Measurements from ENCODE around the gene GMEB2. TPM values are rescaled to one million over a fixed set of nuclear protein-coding genes. Genes with fewer than 3 reads are reported as not detected.
"Not testable (repeated sequence)": the region's sequence is repeated elsewhere in the genome, so short reads cannot be mapped to it uniquely, and the experiment has no call there.

The GMEB2 gene
- total and polyA plus RNA-seq, 4 donors = 5.9 to 12.0 (median 10.2) TPM

DNA sequence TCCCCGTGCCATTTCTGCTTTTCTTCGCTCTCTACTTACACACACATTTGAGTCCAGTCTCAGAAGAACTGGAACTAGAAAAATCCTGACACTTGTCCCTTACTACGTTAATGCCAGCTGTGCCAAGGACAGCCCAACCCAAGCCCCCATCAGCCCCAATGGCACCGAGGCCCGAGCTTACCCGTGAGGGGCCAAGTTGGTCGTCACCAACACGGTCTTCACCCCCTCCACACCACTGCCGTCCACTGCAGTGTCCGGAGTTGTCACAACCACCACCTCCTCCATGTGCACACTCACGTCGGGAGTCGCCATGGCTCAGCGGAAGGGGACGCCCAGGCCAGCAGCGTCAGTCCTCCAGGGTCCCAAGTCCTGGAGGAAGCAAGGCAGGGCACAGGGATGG, 7.8 kb downstream of the GMEB2 start:
- Histone ChIP-seq H3K9me3 (ENCODE audit: control insufficient read depth, insufficient read depth, low read length) (no peaks in the 10 kb centered on the region), H3K4me3 (ENCODE audit: low read depth, low read length) (no peak overlapping the region), H3K27me3 (ENCODE audit: control insufficient read depth, insufficient read depth, low read length) (no peaks in the 10 kb centered on the region), H3K36me3 (ENCODE audit: control insufficient read depth, insufficient read depth, low read length) (peaks cover 60% of the 10 kb centered on the region), H3K27ac (ENCODE audit: low read depth, low read length) (no peak overlapping the region), H3K4me1 (ENCODE audit: control insufficient read depth, insufficient read depth, low read length) (no peaks in the 10 kb centered on the region)
- DNase-seq (ENCODE audit: low read depth in 4 of 6, low spot score in 6 of 6) = no peak
- 96% methylated on average over 16 of the region's 16 CpGs for WGBS (ENCODE audit: insufficient coverage)

DNA sequence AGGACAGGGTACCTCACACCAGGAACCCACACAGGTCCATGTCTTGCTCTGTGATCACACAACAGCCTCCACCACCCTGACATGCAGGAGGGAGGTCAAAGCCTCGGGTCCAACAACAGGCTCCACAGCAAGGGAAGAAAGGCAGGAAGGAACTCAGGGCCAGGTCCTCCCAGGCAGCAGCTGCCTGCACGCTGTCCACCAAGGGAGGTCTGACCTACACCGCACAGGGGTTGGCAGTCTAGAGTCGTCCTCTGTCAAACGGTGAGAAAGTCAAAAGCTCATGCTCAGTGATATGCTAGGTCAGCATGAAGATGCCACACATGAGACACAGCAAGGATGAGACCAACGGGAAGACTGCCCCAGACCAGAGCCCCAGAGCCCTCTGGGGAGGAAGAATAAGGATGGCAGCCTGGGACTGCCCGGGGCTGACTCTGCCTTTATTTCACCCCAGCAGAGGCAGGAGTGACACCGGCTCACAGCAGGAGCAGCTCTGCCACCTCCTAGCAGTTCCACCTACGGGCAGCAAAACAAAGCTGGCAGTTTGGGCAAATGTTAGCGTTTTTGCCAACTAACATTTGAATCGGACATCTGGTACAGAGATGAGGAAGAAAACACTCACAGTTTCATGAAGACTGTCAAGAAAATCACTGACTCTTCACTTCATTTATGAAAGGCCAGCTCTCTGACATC, 8.5 kb downstream of the GMEB2 start:
- H3K4me1 ChIP-seq (ENCODE audit: control insufficient read depth, insufficient read depth, low read length) = no peaks in the 10 kb centered on the region
- no peaks in the 10 kb centered on the region for H3K9me3 ChIP-seq (ENCODE audit: control insufficient read depth, insufficient read depth, low read length)
- no peaks in the 10 kb centered on the region for H3K27me3 ChIP-seq (ENCODE audit: control insufficient read depth, insufficient read depth, low read length)
- WGBS (ENCODE audit: insufficient coverage) = 91% methylated on average over 11 of the region's 11 CpGs
- DNase-seq (ENCODE audit: low read depth in 4 of 6, low spot score in 6 of 6) = no peak
- no peak overlapping the region for H3K4me3 ChIP-seq (ENCODE audit: low read depth, low read length)
- H3K36me3 ChIP-seq (ENCODE audit: control insufficient read depth, insufficient read depth, low read length) = peaks cover 64% of the 10 kb centered on the region
- H3K27ac ChIP-seq (ENCODE audit: low read depth, low read length) = no peak overlapping the region

DNA sequence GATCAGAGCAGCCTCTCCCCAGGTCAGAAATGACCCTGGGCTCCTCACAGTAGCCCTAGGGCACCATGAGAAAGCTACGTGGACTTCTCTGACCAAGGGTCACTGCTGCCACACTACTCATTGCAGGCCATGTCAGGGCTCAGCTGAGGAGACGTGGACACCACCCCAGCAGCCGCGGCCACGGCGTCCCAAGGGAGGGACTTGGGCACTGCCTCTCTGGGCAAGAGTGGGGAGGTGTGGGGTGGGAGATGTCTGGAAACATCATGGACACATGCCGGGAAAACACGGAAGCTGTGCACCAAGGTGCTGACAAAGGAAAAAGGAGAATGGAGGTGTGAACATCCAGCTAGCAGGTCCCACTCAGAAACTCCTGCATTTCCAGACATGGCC, 9.0 kb downstream of the GMEB2 start:
- DNase-seq (ENCODE audit: low read depth in 4 of 6, low spot score in 6 of 6) = no peak
- Histone ChIP-seq H3K4me1 (ENCODE audit: control insufficient read depth, insufficient read depth, low read length) (no peaks in the 10 kb centered on the region), H3K27ac (ENCODE audit: low read depth, low read length) (no peak overlapping the region), H3K9me3 (ENCODE audit: control insufficient read depth, insufficient read depth, low read length) (no peaks in the 10 kb centered on the region), H3K36me3 (ENCODE audit: control insufficient read depth, insufficient read depth, low read length) (peaks cover 68% of the 10 kb centered on the region), H3K4me3 (ENCODE audit: low read depth, low read length) (no peak overlapping the region), H3K27me3 (ENCODE audit: control insufficient read depth, insufficient read depth, low read length) (no peaks in the 10 kb centered on the region)
- WGBS (ENCODE audit: insufficient coverage) = 88% methylated on average over 8 of the region's 8 CpGs

DNA sequence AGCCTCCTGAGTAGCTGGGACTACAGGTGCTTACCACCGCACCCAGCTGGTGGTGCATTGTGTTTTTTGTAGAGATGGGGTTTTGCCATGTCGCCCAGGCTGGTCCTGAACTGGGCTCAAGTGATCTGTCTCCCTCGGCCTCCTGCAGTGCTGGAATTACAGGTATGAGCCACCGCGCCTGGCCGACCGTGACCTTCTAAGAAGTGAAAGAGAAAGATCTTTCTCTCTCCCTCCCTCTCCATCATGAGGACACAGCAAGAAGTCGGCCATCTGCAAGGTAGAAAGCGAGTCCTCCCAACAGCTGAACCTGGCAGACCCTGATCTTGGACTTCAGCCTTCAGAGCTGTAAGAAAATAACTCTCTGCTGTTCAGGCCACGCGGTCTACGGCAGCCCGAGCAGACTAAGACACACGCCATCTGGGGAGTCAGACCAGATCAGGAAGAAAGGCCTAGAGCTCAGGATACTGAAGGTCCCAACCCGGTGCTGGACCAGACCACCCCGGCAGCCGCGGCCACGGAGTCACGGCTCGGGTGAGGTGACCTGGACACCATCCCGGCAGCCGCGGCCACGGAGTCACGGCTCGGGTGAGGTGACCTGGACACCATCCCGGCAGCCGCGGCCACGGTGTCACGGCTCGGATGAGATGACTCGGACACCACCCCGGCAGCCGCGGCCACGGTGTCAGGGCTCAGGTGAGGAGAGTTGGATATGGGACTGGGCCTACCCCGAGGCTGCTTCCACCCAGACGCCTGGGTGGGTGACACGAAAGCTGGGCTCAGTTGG, 9.6 kb downstream of the GMEB2 start:
- Histone ChIP-seq H3K4me1 (ENCODE audit: control insufficient read depth, insufficient read depth, low read length) (no peaks in the 10 kb centered on the region), H3K27ac (ENCODE audit: low read depth, low read length) (no peak overlapping the region), H3K9me3 (ENCODE audit: control insufficient read depth, insufficient read depth, low read length) (no peaks in the 10 kb centered on the region), H3K4me3 (ENCODE audit: low read depth, low read length) (no peak overlapping the region), H3K27me3 (ENCODE audit: control insufficient read depth, insufficient read depth, low read length) (no peaks in the 10 kb centered on the region), H3K36me3 (ENCODE audit: control insufficient read depth, insufficient read depth, low read length) (peaks cover 69% of the 10 kb centered on the region)
- WGBS (ENCODE audit: insufficient coverage) = 95% methylated on average over 40 of the region's 41 CpGs
- no peak for DNase-seq (ENCODE audit: low read depth in 4 of 6, low spot score in 6 of 6)

DNA sequence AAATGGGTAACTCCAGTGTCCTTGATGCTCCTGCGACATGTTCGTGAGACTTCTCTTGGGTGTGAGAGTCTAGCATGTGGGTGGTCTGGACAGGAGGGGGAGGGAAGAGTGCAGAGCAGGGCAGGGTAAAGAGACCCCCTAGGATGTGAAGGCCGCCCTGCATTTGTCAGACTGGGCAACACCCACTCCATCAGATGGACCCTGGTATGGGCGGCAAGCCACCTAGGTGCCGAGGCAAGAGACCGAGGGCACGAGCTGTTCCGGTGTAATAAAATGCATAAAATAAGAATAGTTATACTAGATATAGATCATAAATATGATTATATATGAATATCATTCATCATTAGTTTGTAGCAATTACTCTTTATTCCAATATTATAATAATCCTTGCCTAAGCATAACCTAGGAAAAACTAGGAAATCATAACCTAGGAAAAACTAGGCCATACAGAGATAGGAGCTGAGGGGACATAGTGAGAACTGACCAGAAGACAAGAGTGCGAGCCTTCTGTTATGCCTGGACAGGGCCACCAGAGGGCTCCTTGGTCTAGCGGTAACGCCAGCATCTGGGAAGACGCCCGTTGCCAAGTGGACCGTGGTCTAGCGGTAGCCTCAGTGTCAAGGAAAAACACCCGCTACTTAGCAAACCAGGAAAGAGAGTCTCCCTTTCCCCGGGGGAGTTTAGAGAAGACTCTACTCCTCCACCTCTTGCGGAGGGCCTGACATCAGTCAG, 12.9 kb downstream of the GMEB2 start:
- not testable (repeated sequence) for DNase-seq (ENCODE audit: low read depth in 4 of 6, low spot score in 6 of 6); H3K4me1 ChIP-seq (ENCODE audit: control insufficient read depth, insufficient read depth, low read length); H3K9me3 ChIP-seq (ENCODE audit: control insufficient read depth, insufficient read depth, low read length); H3K27ac ChIP-seq (ENCODE audit: low read depth, low read length); H3K4me3 ChIP-seq (ENCODE audit: low read depth, low read length); H3K27me3 ChIP-seq (ENCODE audit: control insufficient read depth, insufficient read depth, low read length)
- H3K36me3 ChIP-seq (ENCODE audit: control insufficient read depth, insufficient read depth, low read length) = peaks cover 68% of the 10 kb centered on the region
- WGBS (ENCODE audit: insufficient coverage) = 100% methylated on average over 2 of the region's 18 CpGs

DNA sequence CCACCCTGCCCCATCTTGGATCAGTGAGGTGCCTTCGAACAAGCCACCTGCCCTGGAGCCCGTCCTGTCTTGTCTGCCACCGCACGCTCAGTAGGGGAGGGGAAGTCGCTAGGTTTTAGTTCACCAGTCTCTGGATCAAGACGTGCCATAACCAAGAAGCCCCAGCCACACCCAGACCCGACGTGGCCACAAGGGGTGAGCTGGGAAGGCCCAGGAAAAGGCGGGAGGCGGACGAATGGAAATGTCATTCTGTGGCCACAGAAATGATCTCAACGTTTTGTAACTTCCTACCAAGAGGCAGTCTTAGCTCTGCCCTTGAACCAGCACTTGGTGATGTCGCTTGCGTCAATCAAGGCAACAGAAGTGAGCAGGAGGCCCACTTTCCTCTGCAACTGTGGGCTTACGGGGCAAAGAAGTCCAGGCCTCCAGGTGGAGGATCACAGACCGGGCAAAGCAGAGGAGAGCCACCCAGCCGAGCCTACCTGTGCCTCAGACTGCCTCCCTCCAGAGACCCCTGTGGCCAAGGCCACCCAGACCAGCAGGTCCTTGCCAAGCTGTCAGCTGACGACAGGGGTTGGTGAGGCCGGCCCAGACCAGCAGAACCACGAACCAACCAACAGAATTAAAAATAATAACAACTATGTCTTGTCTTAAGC, 14.5 kb downstream of the GMEB2 start:
- peaks cover 52% of the 10 kb centered on the region for H3K36me3 ChIP-seq (ENCODE audit: control insufficient read depth, insufficient read depth, low read length)
- H3K4me3 ChIP-seq (ENCODE audit: low read depth, low read length) = no peak overlapping the region
- 88% methylated on average over 18 of the region's 20 CpGs for WGBS (ENCODE audit: insufficient coverage)
- no peak overlapping the region for H3K27ac ChIP-seq (ENCODE audit: low read depth, low read length)
- H3K27me3 ChIP-seq (ENCODE audit: control insufficient read depth, insufficient read depth, low read length) = no peaks in the 10 kb centered on the region
- H3K4me1 ChIP-seq (ENCODE audit: control insufficient read depth, insufficient read depth, low read length) = peaks cover 5% of the 10 kb centered on the region
- no peak for DNase-seq (ENCODE audit: low read depth in 4 of 6, low spot score in 6 of 6)
- H3K9me3 ChIP-seq (ENCODE audit: control insufficient read depth, insufficient read depth, low read length) = no peaks in the 10 kb centered on the region

DNA sequence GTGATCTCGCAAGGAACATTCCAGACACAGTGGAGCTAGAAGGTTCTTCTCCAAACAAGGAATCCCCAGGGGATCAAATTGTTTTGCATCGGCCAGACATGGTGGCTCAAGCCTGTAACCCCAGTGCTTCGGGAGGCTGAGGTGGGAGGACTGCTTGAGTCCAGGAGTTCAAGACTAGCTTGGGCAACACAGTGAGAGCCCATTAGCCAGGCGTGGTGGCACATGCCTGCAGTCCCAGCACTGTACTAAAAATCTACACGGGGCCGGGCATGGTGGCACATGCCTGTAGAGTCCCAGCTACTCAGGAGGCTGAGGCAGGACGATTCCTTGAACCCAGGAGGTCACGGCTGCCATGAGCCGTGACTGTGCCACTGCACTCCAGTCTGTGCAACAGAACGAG, 15.3 kb downstream of the GMEB2 start:
- 86% methylated on average over 10 of the region's 10 CpGs for WGBS (ENCODE audit: insufficient coverage)
- H3K4me1 ChIP-seq (ENCODE audit: control insufficient read depth, insufficient read depth, low read length) = peaks cover 5% of the 10 kb centered on the region
- no peak for DNase-seq (ENCODE audit: low read depth in 4 of 6, low spot score in 6 of 6)
- no peak overlapping the region for H3K27ac ChIP-seq (ENCODE audit: low read depth, low read length)
- peaks cover 46% of the 10 kb centered on the region for H3K36me3 ChIP-seq (ENCODE audit: control insufficient read depth, insufficient read depth, low read length)
- no peaks in the 10 kb centered on the region for H3K9me3 ChIP-seq (ENCODE audit: control insufficient read depth, insufficient read depth, low read length)
- H3K27me3 ChIP-seq (ENCODE audit: control insufficient read depth, insufficient read depth, low read length) = no peaks in the 10 kb centered on the region
- H3K4me3 ChIP-seq (ENCODE audit: low read depth, low read length) = no peak overlapping the region

DNA sequence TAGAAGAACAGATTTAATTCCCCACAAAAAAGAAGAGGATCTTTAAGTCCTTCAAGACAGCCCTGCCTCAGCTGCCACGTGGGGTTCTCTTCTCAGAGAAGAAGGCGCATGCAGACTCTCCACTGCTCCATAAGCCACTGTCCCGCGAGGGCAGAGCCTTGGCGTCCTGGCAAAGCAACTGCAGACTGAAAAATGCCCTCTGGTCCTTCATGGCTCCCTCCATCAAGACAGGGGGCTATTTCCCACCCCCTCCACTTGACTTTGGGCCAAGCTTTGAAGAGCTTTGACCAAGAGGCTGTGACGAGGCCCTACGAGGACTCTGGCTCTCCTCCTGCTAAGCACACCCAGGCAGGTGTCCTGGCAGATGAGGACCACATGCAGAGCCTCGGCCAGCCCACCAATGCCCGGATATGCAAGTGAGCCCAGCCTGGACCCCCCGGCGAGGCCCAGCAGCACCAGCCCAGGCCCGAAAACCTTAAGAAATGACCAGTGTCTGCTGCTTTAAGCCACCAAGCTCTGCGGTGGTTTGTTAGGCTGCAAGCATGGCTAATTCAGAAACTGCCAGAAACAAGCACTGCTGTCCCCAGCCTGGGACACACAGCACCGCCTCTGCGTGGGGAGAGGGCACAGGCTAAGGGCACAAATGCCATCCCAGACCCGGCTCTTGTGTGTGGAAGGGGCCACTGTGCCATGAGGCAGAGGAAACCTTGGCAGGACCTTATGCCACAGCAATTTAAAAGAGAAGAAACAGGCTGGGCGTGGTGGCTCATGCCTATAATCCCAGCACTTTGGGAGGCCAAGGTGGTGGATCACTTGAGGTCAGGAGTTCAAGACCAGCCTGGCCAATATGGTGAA, 16.1 kb downstream of the GMEB2 start:
- 84% methylated on average over 15 of the region's 17 CpGs for WGBS (ENCODE audit: insufficient coverage)
- no peak for DNase-seq (ENCODE audit: low read depth in 4 of 6, low spot score in 6 of 6)
- no peak overlapping the region for H3K4me3 ChIP-seq (ENCODE audit: low read depth, low read length)

DNA sequence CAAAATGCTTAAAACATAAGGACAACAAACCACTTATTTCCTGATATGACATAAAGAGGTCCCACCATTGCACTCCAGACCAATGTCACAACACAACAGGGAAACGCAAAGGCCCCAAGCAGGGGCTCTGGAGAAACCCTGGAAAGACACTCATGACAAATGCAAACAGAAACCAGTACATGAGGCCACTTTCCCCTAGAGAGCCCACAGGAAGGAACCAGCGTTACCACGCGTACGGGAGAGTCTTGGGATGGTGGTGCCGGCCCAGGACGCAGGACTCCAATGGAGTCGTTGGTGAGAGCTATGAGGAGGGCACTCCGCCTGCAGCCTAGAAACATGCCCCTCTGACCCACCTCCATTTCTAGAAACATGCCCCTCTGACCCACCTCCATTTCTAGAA, 20.2 kb downstream of the GMEB2 start:
- WGBS (ENCODE audit: insufficient coverage) = 94% methylated on average over 8 of the region's 9 CpGs
- H3K9me3 ChIP-seq (ENCODE audit: control insufficient read depth, insufficient read depth, low read length) = no peaks in the 10 kb centered on the region
- H3K4me1 ChIP-seq (ENCODE audit: control insufficient read depth, insufficient read depth, low read length) = peaks cover 5% of the 10 kb centered on the region
- H3K36me3 ChIP-seq (ENCODE audit: control insufficient read depth, insufficient read depth, low read length) = peaks cover 30% of the 10 kb centered on the region
- H3K27ac ChIP-seq (ENCODE audit: low read depth, low read length) = no peak overlapping the region
- no peak overlapping the region for H3K4me3 ChIP-seq (ENCODE audit: low read depth, low read length)
- no peaks in the 10 kb centered on the region for H3K27me3 ChIP-seq (ENCODE audit: control insufficient read depth, insufficient read depth, low read length)
- no peak for DNase-seq (ENCODE audit: low read depth in 4 of 6, low spot score in 6 of 6)

More for the DNA sequence above, 16.1 kb downstream of the GMEB2 start:
- Histone ChIP-seq H3K9me3 (ENCODE audit: control insufficient read depth, insufficient read depth, low read length) (no peaks in the 10 kb centered on the region), H3K36me3 (ENCODE audit: control insufficient read depth, insufficient read depth, low read length) (peaks cover 39% of the 10 kb centered on the region), H3K4me1 (ENCODE audit: control insufficient read depth, insufficient read depth, low read length) (peaks cover 5% of the 10 kb centered on the region), H3K27me3 (ENCODE audit: control insufficient read depth, insufficient read depth, low read length) (no peaks in the 10 kb centered on the region), H3K27ac (ENCODE audit: low read depth, low read length) (no peak overlapping the region)
